Activated CD8-positive, alpha-beta memory T cell treated with anti-CD3 and anti-CD28 coated beads, Interleukin-2, amount 10 ng/mL, durations not matched to agents 7 days and 5 days (primary cell): ENCODE results near the gene KCTD18. TPM values are rescaled to one million over a fixed set of nuclear protein-coding genes. Genes with fewer than 3 reads are reported as not detected.

Experiments used
- ATAC-seq: fragments of 150-1000 bp; cut with Tn5 transposase; one replicate; pipeline ENCODE4 v1.10.0; 2021; ENCODE audit warnings: moderate library complexity
- CTCF ChIA-PET: fragments of 350-600 bp; sonication (Branson Sonifier 250); formaldehyde crosslinking; loops from one replicate; lab custom pipeline; 2021; ENCODE audit warnings: antibody characterized with exemption; lab: Charles Lee
- DNase-seq: peaks from one replicate; pipeline ENCODE4 v3.0.0-alpha.2; 2020
- H3K27ac Mint-ChIP-seq: one replicate; pipeline ENCODE4 v1.8.0; 2021; ENCODE audit warnings: mild to moderate bottlenecking, mixed read lengths
- H3K27me3 Mint-ChIP-seq: one replicate; pipeline ENCODE4 v1.8.0; 2021; ENCODE audit warnings: mixed read lengths
- H3K36me3 Mint-ChIP-seq: one replicate; pipeline ENCODE4 v1.8.0; 2021; ENCODE audit warnings: mild to moderate bottlenecking, mixed read lengths
- H3K4me1 Mint-ChIP-seq: one replicate; pipeline ENCODE4 v1.8.0; 2021; ENCODE audit warnings: mixed read lengths
- H3K4me3 Mint-ChIP-seq: one replicate; pipeline ENCODE4 v1.8.0; 2021; ENCODE audit warnings: mild to moderate bottlenecking, moderate library complexity, mixed read lengths
- H3K9me3 Mint-ChIP-seq: one replicate; pipeline ENCODE4 v1.8.0; 2022; ENCODE audit warnings: low read depth, mixed read lengths
- total RNA-seq, 2 experiments: library from RNA; stranded (reverse); gene quantifications; one replicate each; pipeline ENCODE4 v1.2.3, GENCODE V29; 2021

The KCTD18 gene
- total RNA-seq, 2 experiments from 2014 or later: 14.4 to 16.3 TPM

DNA sequence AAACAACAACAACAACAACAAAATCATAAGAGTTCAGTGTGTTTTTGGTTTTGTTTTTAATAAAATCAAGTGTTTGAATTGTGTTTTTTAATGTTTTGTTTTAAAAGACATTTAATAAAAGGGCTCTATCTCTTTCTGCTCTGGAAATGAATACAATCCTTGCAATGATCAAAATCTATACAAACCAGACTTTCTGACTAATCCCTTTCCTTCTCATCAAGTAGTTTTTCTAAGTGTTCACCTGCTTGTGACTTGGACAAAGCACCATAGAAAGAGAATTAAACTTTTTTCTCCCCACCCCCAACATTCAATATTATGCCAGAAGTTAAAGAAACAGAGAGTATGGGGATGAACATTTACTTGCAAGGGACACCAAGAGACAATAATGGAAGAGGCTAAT is 61.4 kb downstream of the KCTD18 start:
- Mint-ChIP-seq H3K9me3 (no peaks in the 10 kb centered on the region), H3K27ac (no peak overlapping the region), H3K27me3 (no peaks in the 10 kb centered on the region), H3K36me3 (peaks cover 36% of the 10 kb centered on the region), H3K4me3 (no peak overlapping the region), H3K4me1 (peaks cover 11% of the 10 kb centered on the region)
- DNase-seq (no peak), ATAC-seq (no peak)
- CTCF ChIA-PET: no interaction called here

DNA sequence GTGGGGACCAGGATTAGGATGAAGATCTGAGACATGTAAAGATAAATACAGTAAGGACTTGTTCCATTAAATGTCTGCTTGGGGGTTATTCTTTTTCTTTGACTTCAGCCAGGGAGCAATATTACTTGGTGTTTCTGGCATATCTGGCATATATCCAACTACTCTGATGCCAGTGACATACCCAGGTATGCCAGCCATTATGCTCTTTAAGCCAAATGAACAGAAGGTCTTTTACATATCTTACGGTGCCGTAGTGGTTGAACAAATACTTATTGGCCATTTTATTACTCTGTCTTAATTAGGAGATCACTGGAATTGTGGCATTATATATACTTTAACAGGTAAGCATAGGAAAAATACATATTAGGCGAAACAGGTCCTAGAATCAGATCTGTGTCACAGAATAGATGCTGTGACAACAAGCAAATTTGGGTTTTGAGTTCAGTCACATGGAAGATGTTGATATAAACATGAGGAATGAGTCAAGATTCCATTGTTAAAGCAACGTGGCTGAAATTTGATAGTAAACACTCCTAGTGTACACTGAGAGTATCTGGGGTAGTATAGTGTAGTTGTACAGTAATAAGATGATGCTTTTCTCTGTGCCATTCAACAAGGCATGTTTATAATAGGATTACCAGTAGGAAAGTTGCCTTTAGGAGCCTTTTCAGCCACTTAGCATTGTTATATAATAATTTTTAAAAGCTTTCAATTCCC is 62.6 kb downstream of the KCTD18 start:
- no peak overlapping the region for H3K4me3 Mint-ChIP-seq
- H3K36me3 Mint-ChIP-seq: peaks cover 40% of the 10 kb centered on the region
- no peaks in the 10 kb centered on the region for H3K9me3 Mint-ChIP-seq
- H3K27ac Mint-ChIP-seq: no peak overlapping the region
- H3K27me3 Mint-ChIP-seq: no peaks in the 10 kb centered on the region
- DNase-seq (no peak), ATAC-seq (no peak)
- CTCF ChIA-PET: no interaction called here
- peaks cover 11% of the 10 kb centered on the region for H3K4me1 Mint-ChIP-seq

GRCh38 chr2:200446612-200447011 is 63.3 kb downstream of the KCTD18 start:
- DNase-seq (no peak), ATAC-seq (no peak)
- Mint-ChIP-seq H3K27me3 (no peaks in the 10 kb centered on the region), H3K36me3 (peaks cover 43% of the 10 kb centered on the region), H3K9me3 (no peaks in the 10 kb centered on the region), H3K4me3 (no peak overlapping the region), H3K4me1 (peaks cover 11% of the 10 kb centered on the region), H3K27ac (no peak overlapping the region)
- CTCF ChIA-PET: no interaction called here

GRCh38 chr2:200445284-200445683 is 64.6 kb downstream of the KCTD18 start:
- Mint-ChIP-seq H3K9me3 (no peaks in the 10 kb centered on the region), H3K36me3 (peaks cover 48% of the 10 kb centered on the region), H3K4me3 (no peak overlapping the region), H3K27me3 (no peaks in the 10 kb centered on the region), H3K27ac (no peak overlapping the region), H3K4me1 (peaks cover 11% of the 10 kb centered on the region)
- ATAC-seq (no peak), DNase-seq (no peak)
- CTCF ChIA-PET: no interaction called here

- Mint-ChIP-seq H3K4me1 (peaks cover 11% of the 10 kb centered on the region), H3K27me3 (no peaks in the 10 kb centered on the region), H3K36me3 (peaks cover 50% of the 10 kb centered on the region), H3K4me3 (no peak overlapping the region), H3K9me3 (no peaks in the 10 kb centered on the region), H3K27ac (no peak overlapping the region)
- no peak for DNase-seq
- no peak for ATAC-seq
- CTCF ChIA-PET: no interaction called here
These were observed 65.3 kb downstream of the KCTD18 start for GRCh38 chr2:200444530-200444929.

- Mint-ChIP-seq H3K9me3 (no peaks in the 10 kb centered on the region), H3K27me3 (no peaks in the 10 kb centered on the region), H3K4me1 (peaks cover 10% of the 10 kb centered on the region), H3K4me3 (no peak overlapping the region), H3K36me3 (peaks cover 54% of the 10 kb centered on the region), H3K27ac (no peak overlapping the region)
- ATAC-seq (no peak), DNase-seq (no peak)
- CTCF ChIA-PET: no interaction called here
These were observed 66.0 kb downstream of the KCTD18 start for GRCh38 chr2:200443916-200444315.

DNA sequence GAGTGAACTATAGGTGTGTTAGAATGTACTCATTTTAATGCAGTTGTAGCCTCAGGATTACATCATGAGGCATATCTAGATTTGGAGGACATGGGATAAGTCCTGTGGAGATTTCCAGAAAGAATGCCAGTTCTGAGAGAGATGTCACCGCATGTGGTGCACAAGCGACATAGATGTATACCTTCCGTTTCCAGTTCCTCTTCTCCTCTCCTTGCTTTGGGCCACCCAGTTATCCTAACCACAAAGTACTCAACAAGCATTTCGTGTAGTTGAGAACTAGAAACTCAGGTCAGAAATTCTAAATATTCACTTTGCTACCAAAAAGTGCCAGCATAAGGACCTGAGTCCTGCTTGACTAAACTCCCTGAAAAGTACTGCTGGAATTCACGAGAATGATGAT is 66.5 kb downstream of the KCTD18 start:
- DNase-seq: no peak
- CTCF ChIA-PET: no interaction called here
- no peak for ATAC-seq
- H3K9me3 Mint-ChIP-seq: no peaks in the 10 kb centered on the region
- no peak overlapping the region for H3K27ac Mint-ChIP-seq
- H3K4me1 Mint-ChIP-seq: peaks cover 4% of the 10 kb centered on the region
- no peaks in the 10 kb centered on the region for H3K27me3 Mint-ChIP-seq
- peaks cover 51% of the 10 kb centered on the region for H3K36me3 Mint-ChIP-seq
- no peak overlapping the region for H3K4me3 Mint-ChIP-seq

DNA sequence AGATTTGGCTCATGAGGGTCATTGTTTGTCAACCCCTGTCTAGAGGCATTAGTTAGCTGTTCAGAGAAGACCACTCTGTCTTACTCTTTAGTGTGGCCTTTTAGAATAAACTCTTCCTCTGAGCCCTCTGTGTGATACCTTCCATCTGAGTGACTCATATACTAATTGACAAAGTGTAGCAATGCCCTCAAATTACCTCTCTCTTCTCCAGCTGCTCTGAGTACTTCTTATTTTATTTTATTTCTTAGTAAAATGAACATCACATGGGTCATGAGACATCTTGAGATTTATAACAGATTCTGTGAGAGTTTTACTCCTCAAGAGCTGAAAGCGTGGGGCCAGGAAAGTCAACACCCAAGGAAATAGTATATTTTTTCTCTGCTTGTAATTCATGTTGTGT is 67.4 kb downstream of the KCTD18 start:
- CTCF ChIA-PET: no interaction called here
- ATAC-seq (no peak), DNase-seq (no peak)
- no peak overlapping the region for H3K27ac Mint-ChIP-seq
- H3K27me3 Mint-ChIP-seq: no peaks in the 10 kb centered on the region
- H3K9me3 Mint-ChIP-seq: no peaks in the 10 kb centered on the region
- H3K36me3 Mint-ChIP-seq: peaks cover 56% of the 10 kb centered on the region
- peaks cover 2% of the 10 kb centered on the region for H3K4me1 Mint-ChIP-seq
- H3K4me3 Mint-ChIP-seq: no peak overlapping the region

- Mint-ChIP-seq H3K9me3 (no peaks in the 10 kb centered on the region), H3K36me3 (peaks cover 65% of the 10 kb centered on the region), H3K27me3 (no peaks in the 10 kb centered on the region), H3K4me1 (no peaks in the 10 kb centered on the region), H3K4me3 (no peak overlapping the region), H3K27ac (no peak overlapping the region)
- CTCF ChIA-PET: no interaction called here
- DNase-seq (no peak), ATAC-seq (no peak)
These were observed 69.9 kb downstream of the KCTD18 start for GRCh38 chr2:200439981-200440380.

Other genes with a start within 250 kb of the KCTD18 start
- gene SPATS2L, start 203.4 kb downstream of the KCTD18 start, total RNA-seq: 10 to 100 TPM; 62.9 to 89.7 TPM
- 10 to 100 TPM; 39.7 to 52.5 TPM for gene SGO2, start 16.1 kb upstream of the KCTD18 start, total RNA-seq
- under 1 TPM in 1 of 2 experiments, not detected in 1; 0.20 TPM for gene AOX1, start 75.9 kb upstream of the KCTD18 start, total RNA-seq